Spleen (tissue), 7 donors: ENCODE results near the gene WDFY4.

Experiments
- CTCF ChIP-seq, 11 experiments: fragments of 200-600 bp in 7 of 11; fragments of 450-650 bp in 4 of 11; sonication (generic) in 4 of 11; IDR thresholded peaks in 8 of 11; conservative IDR thresholded peaks in 3 of 11; 1 replicate in 7 of 11; 2 replicates in 4 of 11; pipeline versions ENCODE4 v1.4.0 to v1.8.0; 2016 to 2021; ENCODE audit warnings: antibody characterized with exemption in 11 of 11, inconsistent platforms in 4 of 11, mild to moderate bottlenecking in 1 of 11
- POLR2AphosphoS5 ChIP-seq, 3 donors: sonication (generic); formaldehyde crosslinking; IDR thresholded peaks; one replicate each; pipeline ENCODE4 v1.5.1; 2017; ENCODE audit warnings: antibody characterized with exemption in 3 of 3
- donor health status: DM: no; HTN: no; CAD: no; lungs with moderate emphysema.
- donor health status: DM: no; HTN: no; CAD: no.
- donor health status: DM: no; HTN: no; CAD: no.

GRCh38 chr10:48670978-48671913, 13.4 kb upstream of the WDFY4 start:
- TF ChIP-seq CTCF (IDR thresholded peaks at IDR 0.05 in 8 of 11, conservative IDR thresholded peaks at IDR 0.05 in 3 of 11) (no peak), POLR2AphosphoS5 (IDR thresholded peaks at IDR 0.05) (peak; percentile 70 to 88 (median 82))
